HepG2 (cell line): Measurements from ENCODE around the gene GP1BA. TPM values are rescaled to one million over a fixed set of nuclear protein-coding genes. Genes with fewer than 3 reads are reported as not detected.

Experiments
- AKNA ChIP-seq: sonication (generic); formaldehyde crosslinking; IDR thresholded peaks from 2 replicates; pipeline ENCODE4 v1.4.0; 2020; ENCODE audit warnings: missing genetic modification reagents, borderline replicate concordance
- GFI1 ChIP-seq: sonication (generic); formaldehyde crosslinking; IDR thresholded peaks from 2 replicates; pipeline ENCODE4 v1.5.0; 2020; ENCODE audit warnings: missing genetic modification reagents, mild to moderate bottlenecking, borderline replicate concordance
- NFE2L1 ChIP-seq: sonication (generic); formaldehyde crosslinking; IDR thresholded peaks from 2 replicates; pipeline ENCODE4 v1.4.0; 2020; ENCODE audit warnings: missing genetic modification reagents, mild to moderate bottlenecking, borderline replicate concordance
- NR2F2 ChIP-seq: IDR thresholded peaks from 2 replicates; pipeline ENCODE4 v1.6.1; 2012; ENCODE audit warnings: low read depth, inconsistent platforms, borderline replicate concordance
- PLSCR1 ChIP-seq: sonication (generic); formaldehyde crosslinking; IDR thresholded peaks from 2 replicates; pipeline ENCODE4 v1.5.0; 2020; ENCODE audit warnings: missing genetic modification reagents, mild to moderate bottlenecking, borderline replicate concordance
- SALL2 ChIP-seq: sonication (generic); formaldehyde crosslinking; IDR thresholded peaks from 2 replicates; pipeline ENCODE4 v1.8.1; 2023; ENCODE audit warnings: mild to moderate bottlenecking, missing genetic modification reagents, inconsistent platforms
- ZFY ChIP-seq: sonication (generic); formaldehyde crosslinking; IDR thresholded peaks from 2 replicates; pipeline ENCODE4 v1.4.0; 2020; ENCODE audit warnings: missing genetic modification reagents
- ZIK1 ChIP-seq: sonication (generic); formaldehyde crosslinking; IDR thresholded peaks from 2 replicates; pipeline ENCODE4 v1.5.0; 2020; ENCODE audit warnings: mild to moderate bottlenecking, low read depth, missing genetic modification reagents, borderline replicate concordance
- ZNF234 ChIP-seq: sonication (generic); formaldehyde crosslinking; conservative IDR thresholded peaks from 2 replicates; pipeline ENCODE4 v1.5.1; 2020; ENCODE audit warnings: mild to moderate bottlenecking, missing genetic modification reagents
- ZNF354B ChIP-seq: sonication (generic); formaldehyde crosslinking; IDR thresholded peaks from 2 replicates; pipeline ENCODE4 v1.8.0; 2022; ENCODE audit warnings: mild to moderate bottlenecking, missing genetic modification reagents
- ZNF652 ChIP-seq: IDR thresholded peaks from 2 replicates; pipeline ENCODE4 v1.6.1; 2016; ENCODE audit warnings: low read depth, borderline replicate concordance
- polyA plus RNA-seq, 8 experiments: library from polyadenylated mRNA; depleted of rRNA in 3 of 8; stranded (reverse) in 7 of 8; unstranded in 1 of 8; fragments of >200 nt; fragmentation: Illumina TruSeq in 4 of 8; extraction: Trizol in 4 of 8; gene quantifications; 2 replicates each; pipeline versions ENCODE4 v1.2.1 to v1.2.3, GENCODE V29; 2011 to 2016; ENCODE audit warnings: low read depth in 4 of 8, missing spikeins in 1 of 8, mixed read lengths in 1 of 8; ENCODE audit not compliant: insufficient read depth in 1 of 8
- total RNA-seq, 5 experiments: library from RNA; depleted of rRNA; stranded (reverse); fragments of >200 nt; fragmentation: Illumina TruSeq; extraction: Trizol; gene quantifications; 2 replicates each; pipeline ENCODE4 v1.2.3, GENCODE V29; 2016; ENCODE audit warnings: low read depth in 1 of 5
- TF ChIP-seq, protein P1 (sequence below): sonication (generic); formaldehyde crosslinking; IDR thresholded peaks from 2 replicates; pipeline ENCODE4 v1.4.0; 2020; ENCODE audit warnings: missing genetic modification reagents
- TF ChIP-seq, protein P2 (sequence below): sonication (generic); formaldehyde crosslinking; IDR thresholded peaks from 2 replicates; pipeline ENCODE4 v1.5.0; 2020; ENCODE audit warnings: missing genetic modification reagents
- TF ChIP-seq, protein P3 (sequence below): sonication (generic); IDR thresholded peaks from 2 replicates; pipeline ENCODE4 v1.6.1; 2016; ENCODE audit warnings: low read depth, borderline replicate concordance
- TF ChIP-seq, protein P4 (sequence below): sonication (generic); formaldehyde crosslinking; IDR thresholded peaks from 2 replicates; pipeline ENCODE4 v1.8.0; 2022; ENCODE audit warnings: mild to moderate bottlenecking, missing genetic modification reagents, moderate library complexity

The GP1BA gene
- total and polyA plus RNA-seq, 2 of the 13 experiments (the other 11 are each of a cell fraction or from before 2014, with no cell fraction given) = not detected

- no peak for TF ChIP-seq PLSCR1 (CRISPR knock-in tag)
- peak; percentile 53 for TF ChIP-seq ZFY (CRISPR knock-in tag)
- TF ChIP-seq, protein P1, sequence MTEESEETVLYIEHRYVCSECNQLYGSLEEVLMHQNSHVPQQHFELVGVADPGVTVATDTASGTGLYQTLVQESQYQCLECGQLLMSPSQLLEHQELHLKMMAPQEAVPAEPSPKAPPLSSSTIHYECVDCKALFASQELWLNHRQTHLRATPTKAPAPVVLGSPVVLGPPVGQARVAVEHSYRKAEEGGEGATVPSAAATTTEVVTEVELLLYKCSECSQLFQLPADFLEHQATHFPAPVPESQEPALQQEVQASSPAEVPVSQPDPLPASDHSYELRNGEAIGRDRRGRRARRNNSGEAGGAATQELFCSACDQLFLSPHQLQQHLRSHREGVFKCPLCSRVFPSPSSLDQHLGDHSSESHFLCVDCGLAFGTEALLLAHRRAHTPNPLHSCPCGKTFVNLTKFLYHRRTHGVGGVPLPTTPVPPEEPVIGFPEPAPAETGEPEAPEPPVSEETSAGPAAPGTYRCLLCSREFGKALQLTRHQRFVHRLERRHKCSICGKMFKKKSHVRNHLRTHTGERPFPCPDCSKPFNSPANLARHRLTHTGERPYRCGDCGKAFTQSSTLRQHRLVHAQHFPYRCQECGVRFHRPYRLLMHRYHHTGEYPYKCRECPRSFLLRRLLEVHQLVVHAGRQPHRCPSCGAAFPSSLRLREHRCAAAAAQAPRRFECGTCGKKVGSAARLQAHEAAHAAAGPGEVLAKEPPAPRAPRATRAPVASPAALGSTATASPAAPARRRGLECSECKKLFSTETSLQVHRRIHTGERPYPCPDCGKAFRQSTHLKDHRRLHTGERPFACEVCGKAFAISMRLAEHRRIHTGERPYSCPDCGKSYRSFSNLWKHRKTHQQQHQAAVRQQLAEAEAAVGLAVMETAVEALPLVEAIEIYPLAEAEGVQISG (CRISPR knock-in tag) = 0 out of 2 replicates have a peak, but pooled peaks have one; percentile 42
- no peak; the same call in 1 of the 2 replicates for TF ChIP-seq NR2F2
- TF ChIP-seq, protein P2, sequence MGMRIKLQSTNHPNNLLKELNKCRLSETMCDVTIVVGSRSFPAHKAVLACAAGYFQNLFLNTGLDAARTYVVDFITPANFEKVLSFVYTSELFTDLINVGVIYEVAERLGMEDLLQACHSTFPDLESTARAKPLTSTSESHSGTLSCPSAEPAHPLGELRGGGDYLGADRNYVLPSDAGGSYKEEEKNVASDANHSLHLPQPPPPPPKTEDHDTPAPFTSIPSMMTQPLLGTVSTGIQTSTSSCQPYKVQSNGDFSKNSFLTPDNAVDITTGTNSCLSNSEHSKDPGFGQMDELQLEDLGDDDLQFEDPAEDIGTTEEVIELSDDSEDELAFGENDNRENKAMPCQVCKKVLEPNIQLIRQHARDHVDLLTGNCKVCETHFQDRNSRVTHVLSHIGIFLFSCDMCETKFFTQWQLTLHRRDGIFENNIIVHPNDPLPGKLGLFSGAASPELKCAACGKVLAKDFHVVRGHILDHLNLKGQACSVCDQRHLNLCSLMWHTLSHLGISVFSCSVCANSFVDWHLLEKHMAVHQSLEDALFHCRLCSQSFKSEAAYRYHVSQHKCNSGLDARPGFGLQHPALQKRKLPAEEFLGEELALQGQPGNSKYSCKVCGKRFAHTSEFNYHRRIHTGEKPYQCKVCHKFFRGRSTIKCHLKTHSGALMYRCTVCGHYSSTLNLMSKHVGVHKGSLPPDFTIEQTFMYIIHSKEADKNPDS (CRISPR knock-in tag) = no peak
- 0 out of 2 replicates have a peak, but pooled peaks have one; percentile 88 for TF ChIP-seq ZNF234
- TF ChIP-seq SALL2 (CRISPR knock-in tag) = peak; percentile 74
- TF ChIP-seq AKNA (CRISPR knock-in tag) = no peak
- TF ChIP-seq ZNF354B = 0 out of 2 replicates have a peak, but pooled peaks have one; percentile 38
- TF ChIP-seq ZNF652 = peak; percentile 95
- TF ChIP-seq NFE2L1 = peak; percentile 73; the same call in 1 of the 2 replicates
- TF ChIP-seq, protein P3, sequence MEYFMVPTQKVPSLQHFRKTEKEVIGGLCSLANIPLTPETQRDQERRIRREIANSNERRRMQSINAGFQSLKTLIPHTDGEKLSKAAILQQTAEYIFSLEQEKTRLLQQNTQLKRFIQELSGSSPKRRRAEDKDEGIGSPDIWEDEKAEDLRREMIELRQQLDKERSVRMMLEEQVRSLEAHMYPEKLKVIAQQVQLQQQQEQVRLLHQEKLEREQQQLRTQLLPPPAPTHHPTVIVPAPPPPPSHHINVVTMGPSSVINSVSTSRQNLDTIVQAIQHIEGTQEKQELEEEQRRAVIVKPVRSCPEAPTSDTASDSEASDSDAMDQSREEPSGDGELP = no peak
- TF ChIP-seq, protein P4, sequence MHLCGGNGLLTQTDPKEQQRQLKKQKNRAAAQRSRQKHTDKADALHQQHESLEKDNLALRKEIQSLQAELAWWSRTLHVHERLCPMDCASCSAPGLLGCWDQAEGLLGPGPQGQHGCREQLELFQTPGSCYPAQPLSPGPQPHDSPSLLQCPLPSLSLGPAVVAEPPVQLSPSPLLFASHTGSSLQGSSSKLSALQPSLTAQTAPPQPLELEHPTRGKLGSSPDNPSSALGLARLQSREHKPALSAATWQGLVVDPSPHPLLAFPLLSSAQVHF (CRISPR knock-in tag) = 0 out of 2 replicates have a peak, but pooled peaks have one; percentile 45
- TF ChIP-seq ZIK1 = peak; percentile 52; the same call in 1 of the 2 replicates
- TF ChIP-seq GFI1 (CRISPR knock-in tag) = 0 out of 2 replicates have a peak, but pooled peaks have one; percentile 17
These were observed 16.3 kb downstream of the GP1BA start, which contains the start of gene PFN1 (continued) for GRCh38 chr17:4948166-4948930.
